H1 (cell line): ENCODE measurements around the gene SERINC5. TPM values are rescaled to one million over a fixed set of nuclear protein-coding genes. Genes with fewer than 3 reads are reported as not detected.

Experiments
- CTCF ChIA-PET: fragments of 300-600 bp; sonication (Branson Sonifier 250); formaldehyde crosslinking; loops from one replicate; lab custom pipeline; 2021; ENCODE audit not compliant: partially characterized antibody; lab: Charles Lee
- POLR2A ChIA-PET: fragments of 300-600 bp; sonication (Branson Sonifier 250); formaldehyde crosslinking; loops from one replicate; lab custom pipeline; 2021; ENCODE audit warnings: inconsistent platforms; ENCODE audit not compliant: partially characterized antibody; lab: Charles Lee
- DNase-seq, 2 experiments: peaks; one replicate each; pipeline versions ENCODE4 v3.0.0 to v3.0.0-alpha.2; 2010 to 2022; ENCODE audit warnings: low spot score in 2 of 2, low read depth in 1 of 2, mixed read lengths in 1 of 2
- FAIRE-seq: peaks from 2 replicates; lab custom pipeline; 2011; peaks lifted over from hg19 to GRCh38; lab: Jason Lieb, UNC
- H2AFZ ChIP-seq: 2 replicates; pipeline ENCODE4 v1.8.1; 2012; ENCODE audit warnings: low read length, inconsistent platforms
- H2AK5ac ChIP-seq: 2 replicates; pipeline ENCODE4 v1.6.1; 2013; ENCODE audit warnings: low read depth, low read length
- H2BK120ac ChIP-seq: replicated peaks from 2 replicates; pipeline ENCODE3; 2013; ENCODE audit warnings: low read depth, low read length, inconsistent platforms
- H2BK12ac ChIP-seq: 2 replicates; pipeline ENCODE4 v1.6.1; 2013; ENCODE audit warnings: low read depth, low read length
- H2BK15ac ChIP-seq: 2 replicates; pipeline ENCODE4 v1.6.1; 2013; ENCODE audit warnings: low read length
- H2BK20ac ChIP-seq: 2 replicates; pipeline ENCODE4 v1.6.1; 2013; ENCODE audit warnings: low read length
- H2BK5ac ChIP-seq: 2 replicates; pipeline ENCODE4 v1.6.1; 2013; ENCODE audit warnings: low read depth, low read length
- H3K14ac ChIP-seq: 2 replicates; pipeline ENCODE4 v1.6.1; 2013; ENCODE audit warnings: inconsistent platforms; ENCODE audit not compliant: insufficient read length
- H3K18ac ChIP-seq: 2 replicates; pipeline ENCODE4 v1.6.1; 2013; ENCODE audit warnings: low read length; ENCODE audit errors: extremely low read depth
- H3K23ac ChIP-seq: 2 replicates; pipeline ENCODE4 v1.6.1; 2013; ENCODE audit warnings: inconsistent platforms; ENCODE audit not compliant: insufficient read length
- H3K23me2 ChIP-seq: 2 replicates; pipeline ENCODE4 v1.6.1; 2013; ENCODE audit warnings: low read depth, low read length
- H3K27ac ChIP-seq: 2 replicates; pipeline ENCODE4 v1.6.1; 2011; ENCODE audit warnings: low read depth, low read length, inconsistent platforms
- H3K27me3 ChIP-seq, 4 experiments: replicated peaks in 1 of 4; 1 replicate in 1 of 4; 2 replicates in 3 of 4; pipeline versions ENCODE4 v1.6.1 to v1.8.1; 2011 to 2013; ENCODE audit warnings: low read length in 3 of 4, mild to moderate bottlenecking in 3 of 4, inconsistent platforms in 2 of 4, mixed read lengths in 2 of 4, moderate library complexity in 1 of 4; ENCODE audit not compliant: control insufficient read depth in 3 of 4, insufficient read depth in 3 of 4; ENCODE audit errors: extremely low read depth in 1 of 4
- H3K36me3 ChIP-seq, 4 experiments: 2 replicates each; pipeline versions ENCODE4 v1.6.1 to v1.8.1; 2011 to 2013; ENCODE audit warnings: mild to moderate bottlenecking in 4 of 4, low read length in 3 of 4, moderate library complexity in 2 of 4, control low read depth in 1 of 4, inconsistent platforms in 1 of 4; ENCODE audit not compliant: insufficient read depth in 4 of 4, control insufficient read depth in 2 of 4
- H3K4ac ChIP-seq: replicated peaks from 2 replicates; pipeline ENCODE3; 2013; ENCODE audit warnings: low read length, low read depth, mixed read lengths, inconsistent platforms; ENCODE audit not compliant: insufficient read length
- H3K4me1 ChIP-seq, 4 experiments: replicated peaks in 1 of 4; 1 replicate in 1 of 4; 2 replicates in 3 of 4; pipeline versions ENCODE4 v1.6.1 to v1.8.1; 2011 to 2013; ENCODE audit warnings: low read length in 3 of 4, inconsistent platforms in 2 of 4, mixed read lengths in 1 of 4; ENCODE audit not compliant: insufficient read depth in 4 of 4, control insufficient read depth in 3 of 4
- H3K4me2 ChIP-seq, 2 experiments: 2 replicates each; pipeline versions ENCODE4 v1.6.1 to v1.8.1; 2011 to 2013; ENCODE audit warnings: low read depth in 2 of 2, low read length in 2 of 2, control low read depth in 1 of 2, inconsistent platforms in 1 of 2, mild to moderate bottlenecking in 1 of 2; ENCODE audit not compliant: insufficient read depth in 1 of 2
- H3K4me3 ChIP-seq, 4 experiments: fragments of 200-600, 300-600 bp in 1 of 4; sonication (generic), shearing (Covaris generic), sonication (Bioruptor Twin) in 1 of 4; 2 replicates each; pipeline versions ENCODE4 v1.5.1 to v1.8.1; 2011 to 2016; ENCODE audit warnings: low read length in 4 of 4, low read depth in 3 of 4, control low read depth in 2 of 4, inconsistent platforms in 2 of 4, mild to moderate bottlenecking in 2 of 4, mixed read lengths in 1 of 4, moderate library complexity in 1 of 4; ENCODE audit not compliant: insufficient read depth in 2 of 4; ENCODE audit errors: extremely low read depth in 1 of 4
- H3K56ac ChIP-seq: replicated peaks from 2 replicates; pipeline ENCODE3; 2013; ENCODE audit warnings: low read depth, mild to moderate bottlenecking, mixed read lengths, low read length, inconsistent platforms; ENCODE audit not compliant: insufficient read length
- H3K79me1 ChIP-seq: 2 replicates; pipeline ENCODE4 v1.6.1; 2013; ENCODE audit warnings: low read depth, low read length, control low read depth
- H3K79me2 ChIP-seq, 2 experiments: 2 replicates each; pipeline versions ENCODE4 v1.6.1 to v1.8.1; 2012 to 2013; ENCODE audit warnings: low read length in 2 of 2, mild to moderate bottlenecking in 2 of 2, inconsistent platforms in 1 of 2; ENCODE audit not compliant: insufficient read depth in 2 of 2, control insufficient read depth in 1 of 2
- H3K9ac ChIP-seq, 4 experiments: replicated peaks in 1 of 4; 1 replicate in 1 of 4; 2 replicates in 3 of 4; pipeline versions ENCODE4 v1.6.1 to v1.8.1; 2011 to 2013; ENCODE audit warnings: low read depth in 3 of 4, low read length in 3 of 4, control low read depth in 2 of 4, mild to moderate bottlenecking in 2 of 4, moderate library complexity in 2 of 4, inconsistent platforms in 1 of 4; ENCODE audit errors: extremely low read depth in 1 of 4
- H3K9me3 ChIP-seq, 2 experiments: 2 replicates each; pipeline versions ENCODE4 v1.6.1 to v1.8.1; 2012 to 2013; ENCODE audit warnings: mild to moderate bottlenecking in 2 of 2, moderate library complexity in 2 of 2, control low read depth in 1 of 2, inconsistent platforms in 1 of 2, low read depth in 1 of 2, low read length in 1 of 2, mixed read lengths in 1 of 2; ENCODE audit not compliant: insufficient read depth in 2 of 2
- H4K20me1 ChIP-seq, 2 experiments: replicated peaks in 1 of 2; 2 replicates each; pipeline versions ENCODE3 to v1.8.1; 2011 to 2013; ENCODE audit warnings: inconsistent platforms in 2 of 2, low read length in 2 of 2, mild to moderate bottlenecking in 1 of 2; ENCODE audit not compliant: insufficient read depth in 2 of 2, control insufficient read depth in 1 of 2
- H4K5ac ChIP-seq: 2 replicates; pipeline ENCODE4 v1.6.1; 2013; ENCODE audit warnings: low read length, low read depth, mixed read lengths, inconsistent platforms; ENCODE audit not compliant: insufficient read length
- H4K8ac ChIP-seq: 2 replicates; pipeline ENCODE4 v1.8.0; 2013; ENCODE audit warnings: mild to moderate bottlenecking, moderate library complexity, low read length, inconsistent platforms; ENCODE audit not compliant: insufficient read depth; ENCODE audit errors: extremely low read depth
- H4K91ac ChIP-seq: replicated peaks from 2 replicates; pipeline ENCODE3; 2013; ENCODE audit warnings: low read length, mixed read lengths, inconsistent platforms; ENCODE audit not compliant: insufficient read length
- ASH2L ChIP-seq: fragments of 200-600, 300-600 bp; sonication (generic); IDR thresholded peaks from one replicate; pipeline ENCODE4 v1.7.1; 2017; ENCODE audit warnings: low read length
- HDAC6 ChIP-seq: IDR thresholded peaks from one replicate; pipeline ENCODE4 v1.7.1; 2012; ENCODE audit warnings: low read depth, mild to moderate bottlenecking, inconsistent platforms, low read length, moderate library complexity
- POLR2AphosphoS5 ChIP-seq: IDR thresholded peaks from 2 replicates; pipeline ENCODE4 v1.6.1; 2011; ENCODE audit warnings: low read depth, low read length
- RBBP5 ChIP-seq: IDR thresholded peaks from 2 replicates; pipeline ENCODE4 v1.7.1; 2012; ENCODE audit warnings: low read depth, mild to moderate bottlenecking, inconsistent platforms, low read length, moderate library complexity, borderline replicate concordance
- RFX5 ChIP-seq: IDR thresholded peaks from 2 replicates; pipeline ENCODE4 v1.6.1; 2011; ENCODE audit warnings: low read depth, low read length, improper control_type of control experiment, borderline replicate concordance
- RXRA ChIP-seq: IDR thresholded peaks from 2 replicates; pipeline ENCODE4 v1.6.1; 2011; ENCODE audit warnings: low read depth, mild to moderate bottlenecking, low read length, moderate library complexity; ENCODE audit not compliant: insufficient read depth
- SIRT6 ChIP-seq: IDR thresholded peaks from one replicate; pipeline ENCODE4 v1.7.1; 2012; ENCODE audit warnings: low read length, inconsistent platforms
- SRF ChIP-seq: IDR thresholded peaks from 2 replicates; pipeline ENCODE4 v1.6.1; 2011; ENCODE audit warnings: mild to moderate bottlenecking, low read depth, low read length, moderate library complexity
- WGBS, 2 experiments: shearing (Covaris generic) in 1 of 2; methylation state at CpG; one replicate each; pipeline versions ENCODE4 v1.1.6 to v1.1.7; 2013 to 2015; ENCODE audit warnings: low lambda C conversion rate in 2 of 2, mixed read lengths in 2 of 2, inconsistent platforms in 1 of 2, low coverage in 1 of 2, missing lambda C conversion rate in 1 of 2; ENCODE audit not compliant: insufficient replicate concordance in 2 of 2, insufficient coverage in 1 of 2, insufficient read length in 1 of 2; ENCODE audit errors: extremely low coverage in 1 of 2, missing lambda C conversion rate in 1 of 2; 5-methylcytosine and 5-hydroxymethylcytosine counted together
- polyA plus RNA-seq, 7 experiments: library from polyadenylated mRNA; depleted of rRNA in 3 of 7; stranded (reverse) in 5 of 7; unstranded in 2 of 7; fragments of >200 nt in 5 of 7; fragments of 200-250 nt in 2 of 7; gene quantifications; 1 replicate in 5 of 7; 2 replicates in 1 of 7; 4 replicates in 1 of 7; pipeline versions ENCODE4 v1.2.1 to v1.2.3, GENCODE V29; 2011 to 2013; ENCODE audit warnings: missing spikeins in 2 of 7, mixed read lengths in 2 of 7
- total RNA-seq: library from RNA; stranded (reverse); fragmentation: NEBNext Ultra II Directional; extraction: Animal tissue kit (Norgen Biotek cat#: 25700); gene quantifications from 2 replicates; pipeline ENCODE4 v1.2.1, GENCODE V29; 2021
- TF ChIP-seq, protein P1 (sequence below): IDR thresholded peaks from 2 replicates; pipeline ENCODE4 v1.6.1; 2011; ENCODE audit warnings: low read length, improper control_type of control experiment

The SERINC5 gene
- total and polyA plus RNA-seq, 2 of the 8 experiments (the other 6 are each of a cell fraction or from before 2014, with no cell fraction given): 32.2 to 149 TPM

DNA sequence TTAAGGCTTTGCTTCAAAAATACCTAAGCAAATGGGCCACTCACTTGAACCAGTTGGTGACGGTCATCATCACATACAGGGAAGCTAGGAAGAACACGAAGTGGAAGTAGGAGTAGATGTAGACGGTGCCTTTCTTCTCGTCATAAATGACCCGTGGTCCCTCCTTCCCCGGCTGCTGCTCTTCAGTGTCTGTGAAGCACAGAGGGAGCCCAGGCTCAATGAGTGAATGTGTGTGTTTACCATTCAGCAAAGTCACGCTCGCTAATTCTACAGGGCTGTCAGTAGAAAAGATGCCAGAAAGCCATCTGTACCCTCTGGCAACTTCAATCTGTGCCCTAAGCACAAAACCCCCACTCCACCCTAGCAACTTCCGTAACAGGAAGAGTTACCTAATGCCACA lies 109.8 kb downstream of the SERINC5 start:
- no peak overlapping the region for H3K9ac ChIP-seq
- H3K27me3 ChIP-seq: no peaks in the 10 kb centered on the region
- H3K4ac ChIP-seq: no peak overlapping the region
- H2BK5ac ChIP-seq: no peak overlapping the region
- no peaks in the 10 kb centered on the region for H3K9me3 ChIP-seq
- 0 out of 2 replicates have a peak overlapping the region, but pooled peaks have one; percentile 54 for H2BK15ac ChIP-seq
- TF ChIP-seq SIRT6 (no peak), RBBP5 (no peak), RFX5 (no peak), RXRA (no peak), HDAC6 (no peak), ASH2L (no peak), SRF (no peak), POLR2AphosphoS5 (no peak)
- TF ChIP-seq, protein P1, sequence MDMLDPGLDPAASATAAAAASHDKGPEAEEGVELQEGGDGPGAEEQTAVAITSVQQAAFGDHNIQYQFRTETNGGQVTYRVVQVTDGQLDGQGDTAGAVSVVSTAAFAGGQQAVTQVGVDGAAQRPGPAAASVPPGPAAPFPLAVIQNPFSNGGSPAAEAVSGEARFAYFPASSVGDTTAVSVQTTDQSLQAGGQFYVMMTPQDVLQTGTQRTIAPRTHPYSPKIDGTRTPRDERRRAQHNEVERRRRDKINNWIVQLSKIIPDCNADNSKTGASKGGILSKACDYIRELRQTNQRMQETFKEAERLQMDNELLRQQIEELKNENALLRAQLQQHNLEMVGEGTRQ: no peak
- no peak overlapping the region for H3K14ac ChIP-seq
- H4K5ac ChIP-seq: no peak overlapping the region
- H3K18ac ChIP-seq: no peak overlapping the region; the same call in 1 of the 2 replicates
- no peak overlapping the region for H3K56ac ChIP-seq
- no peak overlapping the region for H2BK120ac ChIP-seq
- no peak overlapping the region for H4K8ac ChIP-seq
- no peak overlapping the region for H2AFZ ChIP-seq
- WGBS, 2 experiments: 94% methylated on average over 9 of the region's 9 CpGs; no CpG with 5 or more reads in 1 of the 2 experiments
- DNase-seq (no peak), FAIRE-seq (no peak)
- H2BK20ac ChIP-seq: no peak overlapping the region
- H3K79me2 ChIP-seq: no peaks in the 10 kb centered on the region
- no peaks in the 10 kb centered on the region for H3K23me2 ChIP-seq
- no peak overlapping the region for H3K4me3 ChIP-seq
- H2BK12ac ChIP-seq: no peak overlapping the region
- H3K79me1 ChIP-seq: no peaks in the 10 kb centered on the region
- H3K23ac ChIP-seq: no peak overlapping the region
- H3K27ac ChIP-seq: no peak overlapping the region
- ChIA-PET POLR2A (no interaction called here), CTCF (interaction anchor here (0.9 to 1.0 kb wide), 2 partner anchors 54 to 62 kb away, joined by 3 read pairs; no protein-coding TSS in a partner anchor)
- H3K4me1 ChIP-seq: peaks cover 17 to 26% (median 24%) of the 10 kb centered on the region in 4 experiments
- peak overlapping the region; percentile 49; the same call in 1 of the 2 replicates for H2AK5ac ChIP-seq
- H3K4me2 ChIP-seq: no peak overlapping the region
- no peaks in the 10 kb centered on the region for H4K20me1 ChIP-seq
- H3K36me3 ChIP-seq: peaks cover 4 to 62% (median 18%) of the 10 kb centered on the region in 4 experiments; a peak in 6 of 8 replicates
- H4K91ac ChIP-seq: no peak overlapping the region
